Measurements from ENCODE around the gene CHST8.

CHST8 gene

DNA sequence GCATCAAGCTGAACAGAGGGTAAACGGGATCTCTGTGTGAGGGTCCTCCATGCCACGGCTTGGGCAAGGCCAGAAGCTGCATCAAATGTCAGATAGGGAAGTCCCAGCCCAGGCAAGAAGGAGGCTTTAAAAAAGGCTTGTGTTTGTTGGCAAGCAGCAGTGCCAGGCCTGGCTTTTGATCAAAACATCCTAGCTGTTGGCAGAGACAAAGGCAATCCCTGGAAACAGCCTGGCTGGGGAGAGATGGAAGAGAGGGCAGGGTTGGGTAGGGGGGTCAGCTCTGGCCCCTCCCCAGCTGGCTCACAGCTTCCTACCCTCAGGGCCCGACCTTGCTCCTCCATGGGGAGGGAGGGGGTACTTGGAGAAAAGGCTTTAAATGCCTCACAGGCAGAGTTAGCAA, 113.2 kb downstream of the CHST8 start:
- no peak for TF ChIP-seq FOXP2 (optimal IDR thresholded peaks at IDR 0.05; ENCODE audit: borderline replicate concordance, extremely low read depth, extremely low read length, insufficient read depth)
- TF ChIP-seq SIN3A (IDR thresholded peaks at IDR 0.05; ENCODE audit: borderline replicate concordance, insufficient read depth, low read length): no peak
- TF ChIP-seq, protein P1, sequence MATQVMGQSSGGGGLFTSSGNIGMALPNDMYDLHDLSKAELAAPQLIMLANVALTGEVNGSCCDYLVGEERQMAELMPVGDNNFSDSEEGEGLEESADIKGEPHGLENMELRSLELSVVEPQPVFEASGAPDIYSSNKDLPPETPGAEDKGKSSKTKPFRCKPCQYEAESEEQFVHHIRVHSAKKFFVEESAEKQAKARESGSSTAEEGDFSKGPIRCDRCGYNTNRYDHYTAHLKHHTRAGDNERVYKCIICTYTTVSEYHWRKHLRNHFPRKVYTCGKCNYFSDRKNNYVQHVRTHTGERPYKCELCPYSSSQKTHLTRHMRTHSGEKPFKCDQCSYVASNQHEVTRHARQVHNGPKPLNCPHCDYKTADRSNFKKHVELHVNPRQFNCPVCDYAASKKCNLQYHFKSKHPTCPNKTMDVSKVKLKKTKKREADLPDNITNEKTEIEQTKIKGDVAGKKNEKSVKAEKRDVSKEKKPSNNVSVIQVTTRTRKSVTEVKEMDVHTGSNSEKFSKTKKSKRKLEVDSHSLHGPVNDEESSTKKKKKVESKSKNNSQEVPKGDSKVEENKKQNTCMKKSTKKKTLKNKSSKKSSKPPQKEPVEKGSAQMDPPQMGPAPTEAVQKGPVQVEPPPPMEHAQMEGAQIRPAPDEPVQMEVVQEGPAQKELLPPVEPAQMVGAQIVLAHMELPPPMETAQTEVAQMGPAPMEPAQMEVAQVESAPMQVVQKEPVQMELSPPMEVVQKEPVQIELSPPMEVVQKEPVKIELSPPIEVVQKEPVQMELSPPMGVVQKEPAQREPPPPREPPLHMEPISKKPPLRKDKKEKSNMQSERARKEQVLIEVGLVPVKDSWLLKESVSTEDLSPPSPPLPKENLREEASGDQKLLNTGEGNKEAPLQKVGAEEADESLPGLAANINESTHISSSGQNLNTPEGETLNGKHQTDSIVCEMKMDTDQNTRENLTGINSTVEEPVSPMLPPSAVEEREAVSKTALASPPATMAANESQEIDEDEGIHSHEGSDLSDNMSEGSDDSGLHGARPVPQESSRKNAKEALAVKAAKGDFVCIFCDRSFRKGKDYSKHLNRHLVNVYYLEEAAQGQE (IDR thresholded peaks at IDR 0.05; ENCODE audit: insufficient read depth in 1 of 2, low read depth in 2 of 2, low read length in 2 of 2): no peak
- no peak for TF ChIP-seq POLR2AphosphoS5 (IDR thresholded peaks at IDR 0.05; ENCODE audit: low read depth, low read length)

DNA sequence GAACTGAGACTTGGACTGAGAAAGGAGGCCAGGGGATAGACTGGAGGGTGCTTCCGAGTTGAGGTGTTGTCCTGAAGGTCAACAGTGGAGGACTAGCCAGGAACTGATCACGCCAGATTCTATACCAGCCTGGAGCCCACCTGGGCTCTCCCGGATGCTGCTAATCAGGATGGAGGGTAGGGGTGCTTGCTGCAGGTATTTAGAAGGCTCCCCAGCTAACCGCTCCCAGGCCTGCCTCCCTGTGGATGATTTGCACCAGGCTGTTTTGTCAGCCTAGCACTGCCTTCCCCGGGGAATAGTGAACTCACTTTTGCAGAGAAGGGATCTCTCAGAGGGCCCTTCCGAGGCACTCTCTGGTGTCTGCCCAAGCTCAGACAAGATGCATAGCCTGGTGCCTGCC, 114.4 kb downstream of the CHST8 start:
- TF ChIP-seq POLR2AphosphoS5 (IDR thresholded peaks at IDR 0.05; ENCODE audit: low read depth, low read length) (no peak), TAF1 (IDR thresholded peaks at IDR 0.05; ENCODE audit: borderline replicate concordance, insufficient read depth, low read length) (no peak), FOXP2 (optimal IDR thresholded peaks at IDR 0.05; ENCODE audit: borderline replicate concordance, extremely low read depth, extremely low read length, insufficient read depth) (no peak), SIN3A (IDR thresholded peaks at IDR 0.05; ENCODE audit: borderline replicate concordance, insufficient read depth, low read length) (no peak)
- TF ChIP-seq, protein P1 (IDR thresholded peaks at IDR 0.05; ENCODE audit: insufficient read depth in 1 of 2, low read depth in 2 of 2, low read length in 2 of 2): no peak

DNA sequence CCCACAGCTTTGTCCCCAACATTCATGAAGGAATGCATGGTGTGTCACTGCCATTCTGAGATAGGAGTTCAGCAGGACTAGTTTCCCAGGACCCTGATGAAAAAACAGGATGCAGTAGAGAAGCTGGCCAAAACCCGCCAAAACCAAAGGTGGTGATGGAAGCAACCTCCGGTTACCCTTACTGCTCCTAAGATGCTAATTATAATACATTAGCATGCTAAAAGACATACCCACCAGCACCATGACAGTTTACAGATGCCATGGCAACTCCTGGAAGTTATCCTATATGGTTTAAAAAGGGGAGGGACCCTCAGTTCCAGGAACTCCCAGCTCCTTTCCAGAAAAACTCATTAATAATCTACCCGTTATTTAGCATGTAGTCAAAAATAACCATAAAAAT, 115.0 kb downstream of the CHST8 start:
- TF ChIP-seq FOXP2 (optimal IDR thresholded peaks at IDR 0.05; ENCODE audit: borderline replicate concordance, extremely low read depth, extremely low read length, insufficient read depth) (no peak), TAF1 (IDR thresholded peaks at IDR 0.05; ENCODE audit: borderline replicate concordance, insufficient read depth, low read length) (no peak), SIN3A (IDR thresholded peaks at IDR 0.05; ENCODE audit: borderline replicate concordance, insufficient read depth, low read length) (no peak), POLR2AphosphoS5 (IDR thresholded peaks at IDR 0.05; ENCODE audit: low read depth, low read length) (no peak)
- TF ChIP-seq, protein P1 (IDR thresholded peaks at IDR 0.05; ENCODE audit: insufficient read depth in 1 of 2, low read depth in 2 of 2, low read length in 2 of 2): no peak

DNA sequence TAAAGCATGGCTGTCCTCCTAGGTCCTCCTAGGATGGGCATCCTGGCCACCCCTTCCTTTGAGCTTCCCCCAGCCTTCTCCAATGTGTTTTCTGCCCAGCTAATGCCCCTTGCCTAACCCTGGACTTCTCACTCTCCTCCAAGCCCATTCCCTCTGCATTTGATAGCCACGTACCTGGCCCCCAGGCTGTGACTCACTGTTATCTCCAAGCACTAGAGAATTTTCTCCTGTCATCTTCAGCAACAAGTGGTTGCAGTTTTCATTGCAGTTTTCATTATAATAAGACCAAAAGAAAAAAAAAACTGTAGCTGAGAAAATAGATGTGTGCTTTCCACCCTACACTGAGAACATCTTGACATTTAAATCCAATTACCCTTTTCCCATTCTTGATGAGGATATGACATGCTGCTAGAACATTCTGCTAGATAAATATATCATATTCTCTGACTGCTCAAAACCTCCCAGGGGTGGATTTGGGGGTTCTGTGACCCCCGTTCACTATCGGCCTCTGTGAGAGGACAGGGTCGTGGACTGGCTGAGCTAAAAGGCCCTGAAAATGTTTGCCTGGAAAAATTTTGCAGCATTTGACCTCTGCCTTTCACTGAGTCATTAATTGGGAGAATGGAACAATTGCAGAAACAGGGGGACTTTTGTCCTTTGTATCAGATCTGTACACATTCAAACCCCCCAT, 116.1 kb downstream of the CHST8 start:
- no peak for TF ChIP-seq FOXP2 (optimal IDR thresholded peaks at IDR 0.05; ENCODE audit: borderline replicate concordance, extremely low read depth, extremely low read length, insufficient read depth)
- no peak for TF ChIP-seq SIN3A (IDR thresholded peaks at IDR 0.05; ENCODE audit: borderline replicate concordance, insufficient read depth, low read length)
- no peak for TF ChIP-seq TAF1 (IDR thresholded peaks at IDR 0.05; ENCODE audit: borderline replicate concordance, insufficient read depth, low read length)
- TF ChIP-seq, protein P1 (IDR thresholded peaks at IDR 0.05; ENCODE audit: insufficient read depth in 1 of 2, low read depth in 2 of 2, low read length in 2 of 2): no peak
- no peak for TF ChIP-seq POLR2AphosphoS5 (IDR thresholded peaks at IDR 0.05; ENCODE audit: low read depth, low read length)
